ENCODE results near the gene DEPDC4. TPM values are rescaled to one million over a fixed set of nuclear protein-coding genes. Genes with fewer than 3 reads are reported as not detected.
A peak's percentile ranks its signal among the peaks of the same experiment; 100 is the strongest.
"Not testable (repeated sequence)": the region's sequence is repeated elsewhere in the genome, so short reads cannot be mapped to it uniquely, and the experiment has no call there.

The DEPDC4 gene
- total RNA-seq, 1 donor from 2014 or later: 2.1 TPM

DNA sequence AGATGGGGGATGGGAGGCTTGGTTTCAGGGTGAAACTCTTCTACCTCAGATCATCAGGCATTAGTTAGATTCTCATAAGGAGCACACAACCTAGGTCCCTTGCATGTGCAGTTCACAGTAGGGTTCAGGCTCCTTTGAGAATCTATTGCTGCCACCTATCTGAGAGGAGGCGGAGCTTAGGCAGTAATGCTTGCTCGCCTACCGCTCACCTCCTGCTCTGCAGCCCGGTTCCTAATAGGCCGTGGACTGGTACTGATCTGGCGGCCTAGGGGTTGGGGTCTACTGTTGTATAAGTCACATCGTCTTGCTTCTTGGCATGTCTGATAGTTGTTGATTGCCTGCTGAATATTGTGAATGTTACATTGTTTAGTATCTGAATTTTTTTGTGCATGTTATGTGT, 12.3 kb upstream of the DEPDC4 start:
- Mint-ChIP-seq H3K9me3 (no peaks in the 10 kb centered on the region), H3K27me3 (ENCODE audit: insufficient read depth) (no peaks in the 10 kb centered on the region), H3K4me3 (no peak overlapping the region), H3K27ac (no peak overlapping the region), H3K4me1 (ENCODE audit: low read depth) (peaks cover 33% of the 10 kb centered on the region), H3K36me3 (ENCODE audit: low read depth) (peaks cover 12% of the 10 kb centered on the region)
- intact Hi-C loops (cut with micrococcal nuclease): no loop called here
- no peak for DNase-seq (ENCODE audit: low spot score)

DNA sequence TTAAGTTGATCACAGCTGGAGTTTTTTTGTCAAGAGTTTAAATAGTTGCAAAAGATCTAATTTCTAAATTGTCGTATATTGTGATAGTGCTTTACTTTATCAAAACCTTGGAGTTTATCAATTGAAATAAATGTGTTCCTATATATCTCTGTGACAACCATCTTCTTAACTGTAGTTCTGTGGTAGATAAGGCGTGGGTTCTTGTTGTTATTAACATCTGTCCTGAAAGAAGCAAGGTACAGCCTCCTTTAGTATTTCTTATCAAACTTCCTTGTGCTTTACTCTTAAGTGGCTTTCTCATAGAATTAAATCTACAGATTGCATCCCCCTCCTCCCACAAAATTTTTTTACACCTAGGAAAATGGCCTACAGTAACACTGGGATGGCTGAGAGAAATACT, 7.4 kb upstream of the DEPDC4 start:
- Mint-ChIP-seq H3K4me3 (no peak overlapping the region), H3K27ac (no peak overlapping the region)

DNA sequence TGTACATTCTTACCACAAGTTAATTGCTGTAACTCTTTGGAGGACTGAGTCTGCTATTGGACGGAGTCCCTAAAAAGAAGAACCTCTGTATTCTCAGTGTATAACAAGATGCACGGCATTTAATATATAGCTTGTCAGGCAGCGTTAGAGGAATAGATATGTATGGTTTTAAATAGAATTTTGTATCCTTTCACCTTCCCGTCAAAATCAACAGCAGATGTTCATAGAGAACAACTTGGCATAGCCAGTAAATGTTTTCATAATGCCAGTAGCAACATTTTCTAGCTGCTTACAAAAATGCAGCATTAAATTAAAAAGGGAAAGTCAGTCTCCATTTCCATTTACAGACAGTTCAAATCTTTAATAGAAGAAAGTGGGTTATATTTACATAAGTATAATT, 6.9 kb upstream of the DEPDC4 start:
- DNase-seq (ENCODE audit: low spot score): no peak
- Mint-ChIP-seq H3K27ac (no peak overlapping the region), H3K36me3 (ENCODE audit: low read depth) (peaks cover 17% of the 10 kb centered on the region), H3K9me3 (no peaks in the 10 kb centered on the region), H3K4me3 (no peak overlapping the region), H3K4me1 (ENCODE audit: low read depth) (peaks cover 53% of the 10 kb centered on the region), H3K27me3 (ENCODE audit: insufficient read depth) (no peaks in the 10 kb centered on the region)
- intact Hi-C loops (cut with micrococcal nuclease): no loop called here

More for the DNA sequence above, 7.4 kb upstream of the DEPDC4 start:
- peaks cover 15% of the 10 kb centered on the region for H3K36me3 Mint-ChIP-seq (ENCODE audit: low read depth)
- H3K9me3 Mint-ChIP-seq: no peaks in the 10 kb centered on the region
- intact Hi-C loops (cut with micrococcal nuclease): no loop called here
- DNase-seq (ENCODE audit: low spot score): no peak
- peaks cover 51% of the 10 kb centered on the region for H3K4me1 Mint-ChIP-seq (ENCODE audit: low read depth)
- no peaks in the 10 kb centered on the region for H3K27me3 Mint-ChIP-seq (ENCODE audit: insufficient read depth)

GRCh38 chr12:100268835-100269564, 2.1 kb upstream of the DEPDC4 start:
- Mint-ChIP-seq H3K4me1 (ENCODE audit: low read depth) (peaks cover 50% of the 10 kb centered on the region), H3K27ac (peak overlapping the region; percentile 14)

GRCh38 chr12:100267603-100268281, 863 bp upstream of the DEPDC4 start:
- no peaks in the 10 kb centered on the region for H3K27me3 Mint-ChIP-seq (ENCODE audit: insufficient read depth)
- DNase-seq (ENCODE audit: low spot score): peak; percentile 18
- H3K9me3 Mint-ChIP-seq: no peaks in the 10 kb centered on the region
- peak overlapping the region; percentile 83 for H3K27ac Mint-ChIP-seq
- peaks cover 11% of the 10 kb centered on the region for H3K36me3 Mint-ChIP-seq (ENCODE audit: low read depth)
- H3K4me1 Mint-ChIP-seq (ENCODE audit: low read depth): peaks cover 38% of the 10 kb centered on the region
- H3K4me3 Mint-ChIP-seq: peak overlapping the region; percentile 99
- intact Hi-C loops (cut with micrococcal nuclease): loop anchor here (1.0 to 10.0 kb wide), 8 partner anchors 67 to 1795 kb away; partner anchors contain the start of genes ACTR6, APAF1, CHPT1 and GAS2L3

More at GRCh38 chr12:100268835-100269564, 2.1 kb upstream of the DEPDC4 start:
- intact Hi-C loops (cut with micrococcal nuclease): loop anchor here (5.0 to 10.0 kb wide), 4 partner anchors 1426 to 1793 kb away; partner anchors contain the start of genes APAF1, CHPT1 and WASHC3
- DNase-seq (ENCODE audit: low spot score): no peak
- peaks cover 16% of the 10 kb centered on the region for H3K36me3 Mint-ChIP-seq (ENCODE audit: low read depth)
- H3K27me3 Mint-ChIP-seq (ENCODE audit: insufficient read depth): no peaks in the 10 kb centered on the region
- peak overlapping the region; percentile 99 for H3K4me3 Mint-ChIP-seq
- H3K9me3 Mint-ChIP-seq: no peaks in the 10 kb centered on the region

GRCh38 chr12:100266585-100266834, 369 bp downstream of the DEPDC4 start:
- H3K27ac Mint-ChIP-seq: peak overlapping the region; percentile 99
- intact Hi-C loops (cut with micrococcal nuclease): loop anchor here (2.0 to 10.0 kb wide), 5 partner anchors 1014 to 1796 kb away; partner anchors contain the start of genes APAF1, CHPT1, UTP20 and WASHC3
- peak overlapping the region; percentile 99 for H3K4me3 Mint-ChIP-seq
- H3K4me1 Mint-ChIP-seq (ENCODE audit: low read depth): peaks cover 31% of the 10 kb centered on the region
- peak; percentile 87 for DNase-seq (ENCODE audit: low spot score)
- no peaks in the 10 kb centered on the region for H3K27me3 Mint-ChIP-seq (ENCODE audit: insufficient read depth)
- no peaks in the 10 kb centered on the region for H3K9me3 Mint-ChIP-seq
- peaks cover 7% of the 10 kb centered on the region for H3K36me3 Mint-ChIP-seq (ENCODE audit: low read depth)

- Mint-ChIP-seq H3K27me3 (ENCODE audit: insufficient read depth) (no peaks in the 10 kb centered on the region), H3K9me3 (no peaks in the 10 kb centered on the region), H3K27ac (peak overlapping the region; percentile 99), H3K4me3 (peak overlapping the region; percentile 99), H3K4me1 (ENCODE audit: low read depth) (peaks cover 29% of the 10 kb centered on the region), H3K36me3 (ENCODE audit: low read depth) (peaks cover 7% of the 10 kb centered on the region)
- no peak for DNase-seq (ENCODE audit: low spot score)
- intact Hi-C loops (cut with micrococcal nuclease): loop anchor here (2.0 to 10.0 kb wide), 5 partner anchors 1015 to 1796 kb away; partner anchors contain the start of genes APAF1, CHPT1, UTP20 and WASHC3
These were observed 921 bp downstream of the DEPDC4 start for GRCh38 chr12:100265732-100266584.

- peaks cover 29% of the 10 kb centered on the region for H3K4me1 Mint-ChIP-seq (ENCODE audit: low read depth)
- not testable (repeated sequence) for H3K27me3 Mint-ChIP-seq (ENCODE audit: insufficient read depth); H3K27ac Mint-ChIP-seq; H3K36me3 Mint-ChIP-seq (ENCODE audit: low read depth); H3K4me3 Mint-ChIP-seq; H3K9me3 Mint-ChIP-seq; DNase-seq (ENCODE audit: low spot score)
- intact Hi-C loops (cut with micrococcal nuclease): loop anchor here (5.0 to 10.0 kb wide), 4 partner anchors 1430 to 1797 kb away; partner anchors contain the start of genes APAF1, CHPT1 and WASHC3
These were observed 1.8 kb downstream of the DEPDC4 start for GRCh38 chr12:100265107-100265506.

DNA sequence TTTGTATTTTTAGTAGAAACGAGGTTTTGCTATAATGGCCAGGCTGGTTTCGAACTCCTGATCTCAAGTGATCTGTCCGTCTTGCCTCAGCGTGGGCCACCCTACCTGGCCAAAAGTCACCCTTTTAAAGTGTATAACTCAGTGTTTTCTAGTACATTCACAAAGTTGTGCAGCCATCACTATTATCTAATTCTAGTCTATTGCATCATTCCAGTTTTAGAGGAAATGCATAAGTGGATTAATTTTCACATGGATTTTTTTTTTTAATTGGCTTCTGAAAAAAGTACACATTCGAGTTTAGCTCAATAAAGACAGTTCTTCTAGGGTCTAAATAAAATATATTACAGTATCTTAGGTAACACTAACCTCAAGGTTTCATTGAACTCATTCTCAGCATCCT, 3.7 kb downstream of the DEPDC4 start:
- intact Hi-C loops (cut with micrococcal nuclease): loop anchor here (10.0 kb wide), 1 partner anchor 1432 kb away; the partner anchor contains the start of gene CHPT1
- Mint-ChIP-seq H3K4me3 (no peak overlapping the region), H3K36me3 (ENCODE audit: low read depth) (peaks cover 2% of the 10 kb centered on the region), H3K4me1 (ENCODE audit: low read depth) (peaks cover 19% of the 10 kb centered on the region), H3K27me3 (ENCODE audit: insufficient read depth) (no peaks in the 10 kb centered on the region), H3K27ac (no peak overlapping the region), H3K9me3 (no peaks in the 10 kb centered on the region)
- no peak for DNase-seq (ENCODE audit: low spot score)

DNA sequence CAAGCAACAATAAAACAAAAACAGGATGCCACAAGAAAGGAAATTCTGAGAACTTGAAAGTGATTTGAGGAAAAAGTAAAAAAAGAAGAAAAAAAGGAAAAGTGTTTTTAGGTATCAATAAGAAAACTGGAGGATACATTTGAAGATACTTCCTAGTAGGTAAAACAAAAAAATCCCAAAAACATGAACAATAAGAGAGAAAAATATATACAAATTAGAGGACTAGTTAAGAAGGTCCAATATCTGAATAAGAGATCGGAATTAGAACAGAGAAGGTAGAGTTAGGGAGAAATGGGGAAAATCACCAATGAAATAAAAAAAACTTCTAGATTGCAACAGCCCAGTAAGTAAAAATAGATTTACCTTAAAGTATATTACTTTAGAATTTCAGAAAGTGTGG, 8.8 kb downstream of the DEPDC4 start:
- peaks cover 5% of the 10 kb centered on the region for H3K36me3 Mint-ChIP-seq (ENCODE audit: low read depth)
- H3K4me1 Mint-ChIP-seq (ENCODE audit: low read depth): peaks cover 12% of the 10 kb centered on the region
- intact Hi-C loops (cut with micrococcal nuclease): no loop called here
- no peaks in the 10 kb centered on the region for H3K9me3 Mint-ChIP-seq
- DNase-seq (ENCODE audit: low spot score): no peak
- no peak overlapping the region for H3K4me3 Mint-ChIP-seq
- no peaks in the 10 kb centered on the region for H3K27me3 Mint-ChIP-seq (ENCODE audit: insufficient read depth)
- no peak overlapping the region for H3K27ac Mint-ChIP-seq

DNA sequence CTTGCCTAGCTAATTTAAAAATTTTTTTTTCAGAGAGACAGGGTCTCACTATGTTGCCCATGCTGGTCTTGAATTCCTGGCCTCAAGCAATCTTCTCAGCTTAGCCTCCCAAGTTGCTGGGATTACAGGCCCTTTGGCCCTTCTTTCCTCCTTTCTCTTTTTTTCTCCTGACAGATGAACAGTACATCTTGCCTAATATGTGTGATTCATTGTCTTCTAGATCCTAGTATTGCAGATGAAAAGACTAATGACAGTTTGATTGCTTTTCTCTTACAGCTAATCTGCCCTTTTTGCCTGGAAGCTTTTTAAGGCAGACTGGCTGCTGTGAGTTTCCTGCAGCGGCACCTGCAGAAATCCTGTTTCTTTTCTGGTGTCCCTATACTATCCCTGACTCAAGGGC, 12.0 kb downstream of the DEPDC4 start:
- DNase-seq (ENCODE audit: low spot score): no peak
- Mint-ChIP-seq H3K9me3 (no peaks in the 10 kb centered on the region), H3K4me3 (no peak overlapping the region), H3K27ac (no peak overlapping the region), H3K36me3 (ENCODE audit: low read depth) (peaks cover 5% of the 10 kb centered on the region), H3K27me3 (ENCODE audit: insufficient read depth) (no peaks in the 10 kb centered on the region), H3K4me1 (ENCODE audit: low read depth) (peaks cover 12% of the 10 kb centered on the region)
- intact Hi-C loops (cut with micrococcal nuclease): no loop called here

GRCh38 chr12:100253437-100253836, 13.4 kb downstream of the DEPDC4 start:
- DNase-seq (ENCODE audit: low spot score): no peak
- no peaks in the 10 kb centered on the region for H3K27me3 Mint-ChIP-seq (ENCODE audit: insufficient read depth)
- peaks cover 5% of the 10 kb centered on the region for H3K36me3 Mint-ChIP-seq (ENCODE audit: low read depth)
- intact Hi-C loops (cut with micrococcal nuclease): no loop called here
- H3K9me3 Mint-ChIP-seq: no peaks in the 10 kb centered on the region
- H3K4me3 Mint-ChIP-seq: no peak overlapping the region
- H3K27ac Mint-ChIP-seq: no peak overlapping the region
- peaks cover 10% of the 10 kb centered on the region for H3K4me1 Mint-ChIP-seq (ENCODE audit: low read depth)

All from activated T-helper 1 cell treated with anti-CD3 and anti-CD28 coated beads, Interleukin-12 subunit alpha, Interleukin-12 subunit beta, Interleukin-2, Interleukin-4 antibody, amounts not matched to agents 30 ng/mL and 10 ng/mL and 1 ng/mL, durations not matched to agents 14 hours and 24 hours and 36 hours (primary cell).